Urothelium cell line (cell line): Measurements from ENCODE around the gene SYNGR1.

Experiments
- DNase-seq: peaks from one replicate; pipeline ENCODE4 v3.0.0; 2011; ENCODE audit warnings: low spot score, mixed read lengths
- FAIRE-seq: peaks from 2 replicates; lab custom pipeline; 2011; peaks lifted over from hg19 to GRCh38; lab: Jason Lieb, UNC

The SYNGR1 gene

GRCh38 chr22:39428597-39429071 is 78.8 kb downstream of the SYNGR1 start:
- FAIRE-seq, result no peak
- no peak for DNase-seq

- no peak for FAIRE-seq
- no peak for DNase-seq
Observed at GRCh38 chr22:39429186-39429585, 79.4 kb downstream of the SYNGR1 start.

- FAIRE-seq, result no peak
- no peak for DNase-seq
Observed at GRCh38 chr22:39429916-39430575, 80.3 kb downstream of the SYNGR1 start.

GRCh38 chr22:39430576-39431150 is 80.9 kb downstream of the SYNGR1 start:
- FAIRE-seq (peak; percentile 50), DNase-seq (no peak)

GRCh38 chr22:39431216-39431801 is 81.5 kb downstream of the SYNGR1 start:
- no peak for DNase-seq
- FAIRE-seq, result no peak

GRCh38 chr22:39431821-39432251 is 82.0 kb downstream of the SYNGR1 start:
- FAIRE-seq (no peak), DNase-seq (no peak)

- DNase-seq (no peak), FAIRE-seq (no peak)
Observed at GRCh38 chr22:39432361-39432811, 82.6 kb downstream of the SYNGR1 start.

DNA sequence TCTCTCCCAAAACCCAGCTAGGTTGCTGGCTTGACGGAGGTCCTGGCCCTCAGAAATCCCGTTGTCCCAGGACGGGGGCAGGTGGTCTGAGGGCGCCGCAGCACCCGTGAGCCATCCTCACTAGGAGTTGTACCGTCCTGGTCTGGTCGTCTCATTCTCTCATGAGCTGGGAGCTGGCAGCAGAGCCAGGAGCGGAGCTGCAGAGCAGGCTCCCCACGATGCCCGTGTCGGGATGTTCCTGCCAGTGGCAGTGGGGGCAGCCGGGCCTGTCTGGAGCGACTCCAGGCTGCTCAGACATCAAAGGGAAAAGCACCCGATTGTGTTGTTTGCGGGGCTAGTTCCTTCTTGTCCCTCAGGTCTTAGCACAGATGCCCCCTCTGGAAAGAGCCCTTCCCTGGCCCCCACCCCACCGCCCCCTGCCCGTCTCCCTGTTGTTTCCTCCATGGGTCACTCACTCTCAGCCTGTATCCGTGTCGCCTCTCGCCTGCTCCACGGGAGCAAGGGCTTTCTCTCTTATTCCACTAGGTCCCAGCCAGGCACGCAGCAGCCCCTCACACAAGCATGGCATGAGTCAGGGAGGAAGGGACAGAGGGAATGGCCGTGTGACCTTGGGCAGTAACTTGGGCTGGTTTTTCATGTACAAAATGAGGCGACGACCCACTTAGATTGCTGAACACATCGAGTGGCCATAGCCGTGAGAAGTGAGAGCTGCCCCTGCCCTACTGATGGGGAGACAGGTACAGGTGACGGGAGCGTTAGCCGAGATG is 83.9 kb downstream of the SYNGR1 start:
- peak; percentile 48 for FAIRE-seq
- no peak for DNase-seq

GRCh38 chr22:39434243-39434653 is 84.5 kb downstream of the SYNGR1 start:
- FAIRE-seq (no peak), DNase-seq (no peak)

GRCh38 chr22:39434721-39435120 is 84.9 kb downstream of the SYNGR1 start:
- FAIRE-seq (no peak), DNase-seq (no peak)
